ENCODE data around the gene MARCHF9.

DNA sequence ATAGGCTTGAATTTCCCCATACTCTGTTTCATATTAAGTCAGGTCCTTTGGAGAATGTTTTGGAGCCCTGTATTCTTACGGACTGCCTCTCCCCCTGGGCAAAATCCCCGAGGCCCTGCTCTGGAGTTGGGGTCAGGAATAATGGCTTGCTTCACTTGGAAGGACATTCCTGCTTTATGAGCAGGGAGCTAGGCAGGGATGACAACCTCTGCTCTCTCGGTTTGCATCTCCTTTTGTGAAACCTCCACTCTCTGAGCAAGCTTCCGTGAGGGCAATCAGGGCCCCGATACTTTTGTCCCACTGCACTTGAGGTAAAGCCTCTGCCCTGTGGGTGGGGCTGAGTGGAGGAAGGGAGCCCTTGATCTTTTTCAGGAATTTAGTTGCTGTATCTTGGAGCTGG is 41.7 kb upstream of the MARCHF9 start:
- TF ChIP-seq GATA2 (IDR thresholded peaks at IDR 0.05; ENCODE audit: low read depth, low read length) (no peak), GATA3 (IDR thresholded peaks at IDR 0.05; ENCODE audit: low read depth, low read length) (no peak)
